Body of pancreas (tissue), 4 donors: ENCODE results near the gene TMEM187.

Experiments
- POLR2A ChIP-seq, 3 donors: fragments of 450-650 bp; IDR thresholded peaks; one replicate each; pipeline ENCODE4 v1.6.1; 2016; ENCODE audit warnings: antibody characterized with exemption in 3 of 3, mild to moderate bottlenecking in 2 of 3
- TF ChIP-seq, protein P1 (sequence below), 7 experiments: fragments of 450-650 bp in 4 of 7; fragments of 200-600 bp in 3 of 7; sonication (generic) in 3 of 7; IDR thresholded peaks; one replicate each; pipeline ENCODE4 v1.5.1; 2016 to 2019; ENCODE audit warnings: antibody characterized with exemption in 7 of 7

DNA sequence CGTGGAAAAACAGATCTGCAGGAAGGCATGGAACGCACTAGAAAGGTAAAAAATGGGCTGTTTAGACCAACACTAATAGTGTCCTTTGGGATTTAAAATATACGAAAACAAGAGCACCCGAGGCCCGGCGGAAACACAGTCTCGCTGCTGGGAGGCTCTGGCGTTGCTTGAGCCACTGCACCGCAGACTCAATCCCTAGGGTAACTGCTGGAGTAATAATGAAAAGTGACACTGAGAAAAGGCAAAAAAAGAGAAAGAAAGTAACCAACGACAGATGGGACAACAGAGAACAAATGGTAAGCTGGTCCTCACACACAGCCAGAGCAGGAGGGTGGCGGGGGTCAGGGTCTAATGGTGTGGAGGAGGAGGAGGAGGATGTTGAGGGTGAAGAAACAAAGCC, 31.8 kb downstream of the TMEM187 start:
- TF ChIP-seq, protein P1, sequence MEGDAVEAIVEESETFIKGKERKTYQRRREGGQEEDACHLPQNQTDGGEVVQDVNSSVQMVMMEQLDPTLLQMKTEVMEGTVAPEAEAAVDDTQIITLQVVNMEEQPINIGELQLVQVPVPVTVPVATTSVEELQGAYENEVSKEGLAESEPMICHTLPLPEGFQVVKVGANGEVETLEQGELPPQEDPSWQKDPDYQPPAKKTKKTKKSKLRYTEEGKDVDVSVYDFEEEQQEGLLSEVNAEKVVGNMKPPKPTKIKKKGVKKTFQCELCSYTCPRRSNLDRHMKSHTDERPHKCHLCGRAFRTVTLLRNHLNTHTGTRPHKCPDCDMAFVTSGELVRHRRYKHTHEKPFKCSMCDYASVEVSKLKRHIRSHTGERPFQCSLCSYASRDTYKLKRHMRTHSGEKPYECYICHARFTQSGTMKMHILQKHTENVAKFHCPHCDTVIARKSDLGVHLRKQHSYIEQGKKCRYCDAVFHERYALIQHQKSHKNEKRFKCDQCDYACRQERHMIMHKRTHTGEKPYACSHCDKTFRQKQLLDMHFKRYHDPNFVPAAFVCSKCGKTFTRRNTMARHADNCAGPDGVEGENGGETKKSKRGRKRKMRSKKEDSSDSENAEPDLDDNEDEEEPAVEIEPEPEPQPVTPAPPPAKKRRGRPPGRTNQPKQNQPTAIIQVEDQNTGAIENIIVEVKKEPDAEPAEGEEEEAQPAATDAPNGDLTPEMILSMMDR (IDR thresholded peaks at IDR 0.05), result no peak
- TF ChIP-seq POLR2A (IDR thresholded peaks at IDR 0.05), result no peak
